Measurements from ENCODE around the gene GADD45B.

GADD45B gene

GRCh38 chr19:2446381-2446780 lies 29.5 kb upstream of the GADD45B start:
- TF ChIP-seq CTCF (IDR thresholded peaks at IDR 0.05; ENCODE audit: extremely low read depth, missing control alignments): no peak
- DNase-seq (ENCODE audit: low spot score): peak; percentile 59

- no peak for DNase-seq (ENCODE audit: low spot score)
- TF ChIP-seq CTCF (IDR thresholded peaks at IDR 0.05; ENCODE audit: extremely low read depth, missing control alignments): no peak
Observed at GRCh38 chr19:2449019-2449418, 26.9 kb upstream of the GADD45B start.

- DNase-seq (ENCODE audit: low spot score): no peak
- TF ChIP-seq CTCF (IDR thresholded peaks at IDR 0.05; ENCODE audit: extremely low read depth, missing control alignments): no peak
Observed at GRCh38 chr19:2451138-2451537, 24.8 kb upstream of the GADD45B start.

GRCh38 chr19:2451741-2452140 lies 24.2 kb upstream of the GADD45B start:
- TF ChIP-seq CTCF (IDR thresholded peaks at IDR 0.05; ENCODE audit: extremely low read depth, missing control alignments): no peak
- no peak for DNase-seq (ENCODE audit: low spot score)

GRCh38 chr19:2453431-2454025 lies 22.4 kb upstream of the GADD45B start:
- TF ChIP-seq CTCF (IDR thresholded peaks at IDR 0.05; ENCODE audit: extremely low read depth, missing control alignments): no peak

GRCh38 chr19:2454199-2454961 lies 21.5 kb upstream of the GADD45B start:
- no peak for DNase-seq (ENCODE audit: low spot score)
- no peak for TF ChIP-seq CTCF (IDR thresholded peaks at IDR 0.05; ENCODE audit: extremely low read depth, missing control alignments)

More at GRCh38 chr19:2453431-2454025, 22.4 kb upstream of the GADD45B start:
- no peak for DNase-seq (ENCODE audit: low spot score)

Measured in GM20000 (cell line).